ENCODE data around the gene IL1RL1.

IL1RL1 gene

GRCh38 chr2:102366406-102367112, 55.2 kb downstream of the IL1RL1 start:
- DNase-seq (ENCODE audit: low read depth in 4 of 4, low spot score in 1 of 4) = no peak

- no peak for DNase-seq (ENCODE audit: low read depth in 4 of 4, low spot score in 1 of 4)
These were observed 56.1 kb downstream of the IL1RL1 start for GRCh38 chr2:102367331-102367971.

DNA sequence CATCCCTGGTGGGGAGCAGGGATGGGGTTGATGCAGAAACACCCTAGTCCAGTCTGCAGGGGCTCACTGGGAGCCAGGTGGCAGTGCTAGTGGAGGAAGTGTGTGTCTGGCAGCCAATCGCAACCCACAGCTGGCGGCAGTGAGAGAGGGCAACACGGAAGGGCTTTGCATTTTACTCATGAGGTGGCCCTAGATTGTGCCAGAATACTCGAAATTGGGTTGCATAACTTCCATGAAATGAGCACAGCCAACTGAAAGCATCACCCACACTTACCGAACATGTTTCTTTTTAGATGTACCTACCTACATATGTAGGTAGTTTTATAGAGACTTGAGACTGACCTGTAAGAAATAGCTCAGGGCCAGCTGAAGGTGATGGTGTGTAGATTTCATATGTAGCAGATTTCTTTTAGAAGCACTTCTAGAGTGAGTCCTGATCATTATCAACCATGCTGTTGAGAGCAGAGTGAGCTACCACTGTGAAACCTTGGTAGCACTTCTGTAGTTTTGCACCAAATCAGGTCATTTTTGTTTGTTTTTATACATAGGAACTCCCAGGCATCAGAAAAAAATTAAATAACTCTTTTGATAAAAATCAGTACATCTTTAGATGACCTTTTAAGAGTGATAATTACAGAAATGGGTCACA, 57.2 kb downstream of the IL1RL1 start:
- no peak for DNase-seq (ENCODE audit: low read depth in 4 of 4, low spot score in 1 of 4)

DNA sequence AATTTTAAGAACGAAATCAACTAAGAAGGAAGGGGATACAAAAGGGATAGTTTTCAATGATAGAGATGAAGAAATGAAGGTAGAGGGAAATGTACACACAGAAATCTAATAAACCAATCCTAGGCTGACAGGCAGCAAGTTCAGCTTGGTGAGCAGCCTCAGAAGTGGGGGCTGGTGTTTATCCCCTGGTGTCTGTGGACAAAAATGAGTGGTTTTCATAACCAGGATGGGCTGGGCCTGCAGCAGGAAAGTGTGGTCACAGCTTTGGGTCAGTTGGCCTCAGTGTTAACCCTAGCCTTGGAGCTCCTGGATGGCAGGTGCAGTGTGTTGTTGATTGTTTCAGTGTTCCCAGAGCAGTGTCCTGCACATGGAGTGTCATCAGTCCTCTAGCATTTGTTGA, 58.5 kb downstream of the IL1RL1 start:
- no peak for DNase-seq (ENCODE audit: low read depth in 4 of 4, low spot score in 1 of 4)

GRCh38 chr2:102376052-102376591, 64.8 kb downstream of the IL1RL1 start:
- no peak for DNase-seq (ENCODE audit: low read depth in 4 of 4, low spot score in 1 of 4)

- DNase-seq (ENCODE audit: low read depth in 4 of 4, low spot score in 1 of 4) = no peak
These were observed 72.4 kb downstream of the IL1RL1 start for GRCh38 chr2:102383722-102384121.

GRCh38 chr2:102385522-102385921, 74.2 kb downstream of the IL1RL1 start:
- no peak for DNase-seq (ENCODE audit: low read depth in 4 of 4, low spot score in 1 of 4)

GRCh38 chr2:102386004-102386403, 74.6 kb downstream of the IL1RL1 start:
- DNase-seq (ENCODE audit: low read depth in 4 of 4, low spot score in 1 of 4) = no peak

- no peak for DNase-seq (ENCODE audit: low read depth in 4 of 4, low spot score in 1 of 4)
These were observed 75.6 kb downstream of the IL1RL1 start for GRCh38 chr2:102386867-102387541.

- DNase-seq (ENCODE audit: low read depth in 4 of 4, low spot score in 1 of 4) = no peak
These were observed 76.6 kb downstream of the IL1RL1 start for GRCh38 chr2:102387763-102388546.

- no peak for DNase-seq (ENCODE audit: low read depth in 4 of 4, low spot score in 1 of 4)
These were observed 80.2 kb downstream of the IL1RL1 start for GRCh38 chr2:102391565-102391964.

GRCh38 chr2:102392096-102392495, 80.7 kb downstream of the IL1RL1 start:
- DNase-seq (ENCODE audit: low read depth in 4 of 4, low spot score in 1 of 4) = no peak

DNA sequence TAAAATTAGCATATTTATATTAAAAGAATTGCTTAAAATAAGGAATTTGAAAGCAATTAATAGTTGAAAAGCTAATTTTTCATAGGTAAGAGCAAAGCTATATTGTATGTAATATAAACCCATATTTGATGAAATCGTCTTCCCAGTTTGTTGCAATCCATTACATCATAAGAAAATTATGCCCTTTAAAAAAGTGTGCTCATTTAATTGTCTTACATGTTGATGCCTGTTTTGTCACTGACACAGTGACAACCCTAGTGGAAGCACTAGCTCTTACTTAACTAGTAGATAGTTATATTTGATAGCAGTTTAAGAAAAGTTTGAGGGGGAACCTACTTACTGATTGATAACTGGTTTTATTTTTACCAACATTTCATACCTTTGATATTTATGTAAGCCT, 81.6 kb downstream of the IL1RL1 start:
- no peak for DNase-seq (ENCODE audit: low read depth in 4 of 4, low spot score in 1 of 4)

DNA sequence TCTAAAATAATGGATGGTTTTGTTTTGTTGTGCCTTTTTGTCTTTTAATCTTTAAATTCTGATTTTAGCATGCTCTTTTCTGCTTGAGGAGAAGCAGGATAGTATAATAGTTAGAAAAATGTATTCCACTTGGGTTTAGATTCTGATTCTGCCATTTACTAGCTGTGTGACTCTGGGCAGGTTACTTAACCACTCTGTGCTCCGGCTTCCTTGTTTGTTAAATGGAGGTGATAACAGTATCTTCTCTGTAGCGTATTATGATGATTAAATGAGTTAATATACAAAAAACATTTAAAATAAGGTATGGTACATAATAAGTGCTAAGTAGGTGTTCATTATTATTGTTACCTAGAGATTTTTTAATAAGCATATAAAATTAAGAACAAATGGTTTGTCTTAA, 84.6 kb downstream of the IL1RL1 start:
- no peak for DNase-seq (ENCODE audit: low read depth in 4 of 4, low spot score in 1 of 4)

GRCh38 chr2:102397209-102397608, 85.8 kb downstream of the IL1RL1 start:
- no peak for DNase-seq (ENCODE audit: low read depth in 4 of 4, low spot score in 1 of 4)

DNA sequence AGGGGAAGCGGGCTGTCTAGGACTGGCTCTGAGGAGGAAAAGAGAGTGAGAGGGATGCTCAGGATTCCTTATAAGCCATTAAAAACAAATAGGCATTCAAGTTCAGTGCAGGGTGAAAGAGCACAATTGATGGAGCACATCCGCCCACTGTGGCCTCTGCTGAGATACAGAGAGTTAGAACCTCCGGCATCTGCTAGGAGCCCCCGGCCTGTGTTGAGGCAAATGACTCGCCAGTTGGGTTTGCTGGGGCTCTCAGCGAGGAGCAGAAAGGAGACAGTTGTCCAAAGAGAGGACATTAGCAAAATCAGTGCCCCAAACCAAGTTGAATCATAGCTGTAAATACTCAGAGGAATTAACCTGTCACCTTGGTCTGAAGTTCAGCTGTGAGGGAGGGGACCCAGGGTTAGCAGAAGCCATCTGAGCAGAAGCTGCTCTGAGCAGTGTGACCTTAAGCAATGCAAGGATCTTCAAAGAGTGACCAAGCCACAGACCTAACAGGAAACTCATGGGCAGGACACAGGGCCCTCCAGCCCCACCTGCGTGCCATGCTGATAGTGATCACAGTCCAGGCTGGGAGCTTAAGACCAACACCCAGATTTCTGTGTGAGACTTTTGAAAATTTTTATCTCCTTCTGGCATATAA, 88.3 kb downstream of the IL1RL1 start:
- DNase-seq (ENCODE audit: low read depth in 4 of 4, low spot score in 1 of 4) = no peak

- no peak for DNase-seq (ENCODE audit: low read depth in 4 of 4, low spot score in 1 of 4)
These were observed 90.1 kb downstream of the IL1RL1 start for GRCh38 chr2:102401456-102401855.
